GM15510 (cell line): ENCODE results near the gene KREMEN1.

Experiments used
- POLR2A ChIP-seq: IDR thresholded peaks from 3 replicates; pipeline ENCODE4 v1.6.1; 2011; ENCODE audit warnings: borderline replicate concordance; ENCODE audit not compliant: insufficient read length; ENCODE audit errors: extremely low read depth

KREMEN1 gene

DNA sequence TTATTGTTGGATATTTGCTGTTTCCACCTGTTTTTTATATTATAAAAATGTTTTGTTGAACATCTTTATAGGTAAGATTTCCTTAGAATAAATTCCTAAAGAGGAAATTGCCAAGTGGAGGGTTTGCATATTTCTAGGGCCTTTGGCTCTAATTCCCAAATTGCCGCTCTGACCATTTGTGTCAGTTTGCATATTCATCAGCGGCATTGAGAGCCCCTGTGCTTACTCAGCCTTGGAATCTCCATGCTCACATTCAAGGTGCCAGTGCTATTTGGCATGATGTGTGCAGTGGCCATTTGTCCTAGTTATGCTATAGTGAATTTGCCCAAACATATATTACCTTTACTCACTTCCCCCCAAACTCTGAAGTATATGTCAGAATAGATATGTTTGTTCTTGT, 25.5 kb downstream of the KREMEN1 start:
- TF ChIP-seq POLR2A = no peak

DNA sequence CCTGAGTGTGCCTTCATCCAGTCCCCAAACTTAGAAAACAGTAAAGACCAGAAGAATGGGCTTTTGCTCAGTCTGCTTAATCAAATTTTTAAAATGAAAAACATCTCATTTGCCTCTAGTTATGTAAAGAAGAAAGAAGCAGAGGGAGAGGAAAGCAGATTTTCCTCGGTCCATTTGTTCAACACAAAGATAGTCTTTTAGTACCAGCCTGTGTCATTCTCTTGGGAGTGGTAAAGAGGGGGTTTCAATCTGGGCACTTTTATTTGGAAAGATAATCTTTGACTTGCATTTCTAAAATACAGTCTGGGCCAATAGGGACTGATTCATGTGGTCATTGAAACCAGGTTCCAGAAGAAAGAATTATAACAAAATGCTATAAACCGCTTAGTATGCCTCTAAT, 29.5 kb downstream of the KREMEN1 start:
- TF ChIP-seq POLR2A = no peak

DNA sequence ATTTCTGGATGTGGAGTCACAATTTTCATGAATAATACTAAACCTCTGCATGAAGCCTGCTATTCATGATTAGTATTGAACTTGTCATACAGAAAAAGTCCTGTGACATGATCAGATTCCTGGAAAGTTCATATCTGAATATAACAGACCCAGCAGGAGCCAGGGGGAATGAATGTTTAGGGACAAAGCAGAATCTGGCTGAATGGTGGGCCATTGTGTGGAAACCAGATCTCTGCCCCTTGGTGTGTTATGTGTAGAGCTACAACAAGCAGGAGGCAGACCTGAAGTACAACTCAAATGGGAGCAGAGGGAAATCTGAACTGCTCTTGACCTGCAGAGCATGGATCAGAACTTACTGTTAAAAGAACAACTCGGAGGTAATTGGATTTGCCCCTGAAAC, 30.3 kb downstream of the KREMEN1 start:
- TF ChIP-seq POLR2A = no peak

DNA sequence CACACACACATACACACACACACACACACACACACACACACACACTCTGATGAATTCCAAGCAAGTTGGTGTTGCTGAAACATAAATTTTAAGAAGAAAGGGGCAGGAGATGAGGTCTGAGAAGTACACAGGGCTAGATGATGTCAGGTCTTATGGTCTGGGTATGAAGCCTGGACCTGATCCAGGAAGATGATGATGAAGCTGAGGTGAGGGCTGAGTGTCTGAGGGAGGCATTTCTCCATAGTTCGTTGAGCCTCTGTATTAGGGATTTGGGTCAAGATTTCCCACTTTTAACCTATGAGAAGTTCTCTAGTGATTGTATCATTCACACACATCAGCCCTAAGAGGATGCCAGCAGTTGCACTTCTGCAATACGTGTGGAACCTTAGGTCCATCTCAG, 32.6 kb downstream of the KREMEN1 start:
- no peak for TF ChIP-seq POLR2A

DNA sequence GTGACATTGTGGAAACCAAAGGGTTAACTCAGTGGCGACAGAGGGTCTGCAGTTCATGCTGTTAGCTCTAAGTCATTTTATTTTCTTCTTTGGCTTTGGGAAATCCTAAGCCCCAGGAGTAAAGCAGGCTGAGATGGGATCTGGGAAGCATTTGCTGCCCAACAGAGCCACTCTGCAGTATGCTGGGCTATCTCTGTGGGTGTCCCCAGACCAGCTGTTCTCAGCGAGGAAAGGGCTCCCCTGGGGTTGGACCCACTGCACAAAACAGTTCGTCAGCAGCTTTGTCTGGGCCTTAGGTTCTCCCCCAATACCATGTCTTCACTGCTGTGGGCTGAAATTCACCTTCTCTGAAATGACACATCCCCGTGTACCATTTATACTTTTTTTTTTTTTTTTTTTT, 34.0 kb downstream of the KREMEN1 start:
- TF ChIP-seq POLR2A = no peak

DNA sequence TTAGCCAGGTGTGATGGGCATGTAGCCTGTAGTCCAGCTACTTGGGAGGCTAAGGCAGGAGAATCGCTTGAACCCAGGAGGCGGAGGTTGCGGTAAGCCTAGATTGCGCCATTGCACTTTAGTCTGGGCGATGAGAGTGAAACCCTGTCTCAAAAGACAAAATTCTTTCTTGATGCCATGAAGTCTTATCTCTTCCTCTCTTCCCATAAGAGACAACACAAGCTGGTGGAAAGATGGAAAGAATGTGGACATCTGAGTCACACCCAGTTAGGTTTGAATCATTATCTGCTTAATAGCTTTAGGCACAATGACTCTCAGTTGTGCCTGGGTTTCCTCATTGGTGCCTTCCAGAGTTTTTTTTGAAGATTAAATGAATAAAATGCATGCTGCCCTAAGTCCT, 35.3 kb downstream of the KREMEN1 start:
- no peak for TF ChIP-seq POLR2A

DNA sequence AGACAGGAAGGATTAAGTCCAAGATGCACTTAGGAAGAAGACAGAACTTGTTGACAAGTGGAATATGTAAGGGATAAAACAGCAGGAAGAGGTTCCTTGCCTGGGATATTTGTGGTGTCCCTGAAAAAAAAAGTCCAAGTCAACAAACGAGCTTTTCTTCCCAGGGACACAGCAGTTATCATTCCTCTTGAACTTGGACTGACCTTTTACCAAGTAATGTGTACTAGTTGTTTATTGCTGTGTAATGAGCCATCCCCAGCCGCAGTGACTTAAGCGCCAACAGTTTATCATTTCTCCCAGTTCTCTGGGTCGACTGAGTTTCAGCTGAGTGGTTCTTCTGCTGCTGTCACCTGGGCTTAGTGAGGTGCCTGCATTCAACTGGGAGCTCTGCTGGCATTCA, 37.0 kb downstream of the KREMEN1 start:
- no peak for TF ChIP-seq POLR2A

DNA sequence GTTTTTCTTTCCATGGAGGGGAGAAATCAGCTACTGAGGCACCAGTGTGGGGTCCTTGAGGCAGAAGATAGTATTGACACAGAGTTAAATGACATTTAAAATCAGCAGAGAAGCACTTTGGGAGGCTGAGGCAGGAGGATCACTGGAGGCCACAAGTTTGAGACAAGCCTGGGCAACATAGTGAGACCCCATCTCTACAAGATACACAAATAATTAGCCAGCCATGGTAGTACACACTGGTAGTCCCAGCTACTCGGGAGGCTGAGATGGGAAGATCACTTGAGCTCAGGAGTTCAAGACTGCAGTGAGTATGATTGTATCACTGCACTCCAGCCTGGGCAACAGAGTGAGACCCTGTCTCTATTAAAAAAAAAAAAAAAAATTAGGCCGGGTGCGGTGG, 38.1 kb downstream of the KREMEN1 start:
- TF ChIP-seq POLR2A = no peak

DNA sequence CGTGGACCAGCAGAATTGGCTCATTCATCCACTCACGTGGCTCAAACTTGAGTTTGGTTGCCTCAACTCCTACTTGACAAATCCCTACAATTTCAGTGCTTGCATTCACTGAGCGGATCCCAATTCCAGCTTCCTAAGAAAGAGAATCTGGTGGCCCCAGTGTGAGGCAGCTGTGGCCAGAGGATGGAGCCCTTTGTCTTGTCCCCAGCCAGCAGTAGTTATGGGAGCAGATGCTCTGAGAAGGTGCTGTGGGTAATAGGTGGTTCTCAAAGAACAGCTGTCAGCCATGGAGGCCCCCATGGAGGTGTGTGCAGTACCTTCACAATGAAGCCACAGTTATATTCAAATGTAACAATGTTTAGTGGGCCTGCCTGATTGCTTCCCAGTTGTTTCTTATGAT, 39.3 kb downstream of the KREMEN1 start:
- TF ChIP-seq POLR2A = no peak

DNA sequence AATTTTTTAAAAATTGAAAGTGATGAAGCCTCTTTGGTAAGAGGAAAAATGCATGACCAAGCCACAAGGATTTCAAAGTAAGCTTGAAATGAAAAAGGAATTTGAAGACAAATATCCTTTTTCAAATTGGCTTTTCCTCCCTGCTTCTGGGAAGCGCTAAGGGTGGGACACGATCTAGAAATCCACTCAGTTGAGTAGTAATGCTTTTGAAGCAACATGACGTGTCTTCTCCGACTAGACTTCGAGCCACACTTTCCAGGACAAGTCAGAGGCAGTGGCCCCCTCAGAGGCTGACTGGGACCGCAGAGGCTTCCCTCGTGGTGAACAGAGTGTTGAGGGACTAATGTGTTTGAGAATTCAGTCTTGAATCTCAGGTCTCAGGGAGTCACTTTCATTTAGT, 39.8 kb downstream of the KREMEN1 start:
- TF ChIP-seq POLR2A = no peak

DNA sequence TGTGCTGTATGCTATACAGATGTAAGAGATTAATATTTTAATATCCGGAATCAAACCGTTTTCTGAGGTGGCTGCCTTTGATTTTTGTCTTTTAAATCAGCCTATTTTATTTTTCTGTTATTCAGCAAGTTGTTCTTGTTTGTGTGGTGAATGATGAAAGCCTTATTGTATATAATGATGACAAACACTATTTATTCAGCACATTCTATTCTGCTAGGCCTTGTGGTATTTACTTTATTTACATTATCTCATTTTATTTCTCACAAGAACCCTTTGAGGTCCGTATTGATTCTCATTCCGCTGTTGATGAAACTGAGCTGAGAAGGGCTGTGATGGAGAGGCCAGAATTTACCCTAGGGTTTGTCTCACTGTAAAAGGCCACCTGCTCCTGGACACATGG, 40.5 kb downstream of the KREMEN1 start:
- no peak for TF ChIP-seq POLR2A

DNA sequence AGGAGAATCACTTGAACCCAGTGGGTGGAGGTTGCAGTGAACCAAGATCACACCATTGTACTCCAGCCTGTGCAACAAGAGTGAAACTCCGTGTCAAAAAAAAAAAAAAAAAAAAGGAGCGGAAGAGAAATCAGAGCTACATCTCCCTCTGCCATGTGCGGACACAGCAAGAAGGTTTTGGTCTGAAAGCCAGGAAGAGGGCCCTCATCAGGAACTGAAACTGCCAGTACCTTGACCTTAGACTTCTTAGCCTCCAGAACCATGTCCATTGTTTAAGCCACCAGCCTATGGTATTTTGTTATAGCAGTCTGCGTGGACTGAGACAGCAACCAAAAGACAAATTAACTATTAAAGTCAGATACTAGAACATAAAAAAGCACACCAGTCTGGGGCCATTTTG, 41.6 kb downstream of the KREMEN1 start:
- no peak for TF ChIP-seq POLR2A

DNA sequence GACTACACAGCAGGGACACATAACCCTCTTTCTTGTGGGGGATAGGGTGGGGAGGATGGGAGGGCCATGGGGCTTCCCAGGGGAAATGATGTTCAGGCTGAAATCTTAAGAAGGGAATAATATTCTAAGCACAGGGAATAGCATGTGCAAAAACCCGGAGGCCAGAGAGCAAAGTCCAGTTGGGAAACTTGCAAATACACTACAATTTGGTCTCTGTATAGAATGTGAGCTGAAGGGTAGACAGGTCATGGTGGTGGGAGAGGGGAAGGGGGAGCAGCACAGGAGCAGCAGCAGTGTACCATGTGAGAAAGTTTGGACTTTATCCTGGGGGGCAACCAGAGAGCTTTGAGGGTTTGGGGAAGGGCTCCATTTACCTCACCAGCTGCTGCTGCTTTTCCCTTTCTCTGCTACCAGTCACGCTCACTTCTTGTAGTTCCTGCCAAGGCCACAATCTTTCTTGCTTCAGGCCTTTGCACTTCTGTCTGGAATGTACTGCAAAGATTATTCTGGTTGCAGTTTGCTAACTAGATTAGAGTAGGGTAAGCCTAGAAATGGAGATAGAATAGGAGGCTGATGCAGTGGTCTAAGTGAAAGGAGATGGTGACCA, 43.0 kb downstream of the KREMEN1 start:
- TF ChIP-seq POLR2A = no peak

DNA sequence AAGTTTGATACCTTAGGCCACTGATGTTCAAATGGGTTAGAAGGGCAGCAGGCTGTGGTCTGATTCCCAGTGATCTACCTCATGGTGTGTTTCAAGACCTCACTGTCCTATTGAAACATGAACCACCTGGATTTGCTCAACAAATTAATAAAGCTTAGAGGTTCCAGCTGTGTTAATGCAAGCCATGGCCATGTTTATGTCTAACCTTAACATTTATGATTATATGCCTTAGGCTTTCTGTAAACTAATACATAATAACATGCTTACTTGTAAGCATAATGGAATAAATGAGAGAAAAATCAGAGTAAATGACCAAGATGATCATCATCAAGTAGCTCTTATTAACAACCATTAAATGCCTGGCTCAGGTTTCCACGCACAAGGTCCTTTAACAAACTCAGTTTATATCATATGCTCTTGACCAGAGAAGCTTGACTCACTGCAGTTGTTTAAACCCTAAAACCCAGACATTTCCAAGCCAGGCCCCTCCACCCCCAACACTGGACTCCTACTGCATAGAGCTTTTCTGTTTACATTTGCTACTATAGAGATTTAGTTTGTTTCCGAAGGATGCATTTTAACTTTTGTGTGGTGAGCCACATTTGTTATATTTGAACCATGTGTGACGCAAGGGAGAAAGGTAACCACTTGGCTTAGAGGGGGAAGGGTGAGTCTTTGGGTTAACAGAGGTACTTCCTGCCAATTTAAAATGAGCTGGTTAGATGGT, 43.7 kb downstream of the KREMEN1 start:
- no peak for TF ChIP-seq POLR2A

DNA sequence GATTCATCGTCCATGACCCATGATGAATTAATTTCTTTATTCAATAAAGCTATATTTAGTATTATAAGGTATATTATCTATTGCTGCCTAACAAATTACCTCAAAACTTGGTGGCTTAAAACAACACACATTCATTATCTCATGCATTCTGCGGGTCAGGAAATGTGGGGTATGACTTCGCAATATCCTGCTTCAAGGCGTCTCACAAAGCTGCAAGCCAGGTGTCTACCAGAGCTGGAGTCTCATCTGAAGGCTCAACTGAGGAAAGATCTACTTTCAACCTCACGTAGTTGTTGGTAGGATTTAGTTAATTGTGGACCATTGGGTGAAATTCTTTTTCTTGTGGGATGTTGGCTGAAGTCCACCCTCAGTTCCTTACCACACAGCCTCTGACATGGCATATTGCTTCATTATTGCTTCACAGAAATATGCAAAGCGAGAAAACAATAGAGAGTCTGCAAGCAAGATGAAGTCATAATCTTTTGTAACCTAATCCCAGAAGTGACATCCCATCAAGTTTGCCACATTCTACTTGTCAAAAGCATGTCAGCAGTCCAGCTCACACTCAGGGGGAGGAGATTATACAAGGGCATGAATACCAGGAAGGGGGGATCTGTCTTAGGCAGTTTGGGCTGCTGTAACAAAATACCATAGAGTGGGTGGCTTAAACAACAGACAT, 45.1 kb downstream of the KREMEN1 start:
- no peak for TF ChIP-seq POLR2A

DNA sequence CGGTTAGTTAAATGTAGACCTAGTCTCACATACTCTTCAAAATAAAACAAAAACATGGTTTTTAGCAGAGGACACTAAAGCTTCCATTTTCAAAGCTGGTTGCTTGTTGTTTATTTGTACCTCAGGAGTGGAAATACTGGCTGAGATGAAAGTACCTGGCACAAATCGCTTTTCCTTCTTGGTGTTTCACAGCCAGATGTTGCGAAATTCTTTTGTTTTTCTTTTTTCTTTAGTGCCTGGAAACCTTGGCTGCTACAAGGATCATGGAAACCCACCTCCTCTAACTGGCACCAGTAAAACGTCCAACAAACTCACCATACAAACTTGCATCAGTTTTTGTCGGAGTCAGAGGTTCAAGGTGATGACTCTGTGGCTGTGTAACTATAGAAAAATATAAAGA, 48.3 kb downstream of the KREMEN1 start:
- no peak for TF ChIP-seq POLR2A
